A549 (cell line): ENCODE results near the gene LMX1B.

ENCODE experiments used
- CEBPB ChIP-seq, 2 experiments: fragments of >200 bp in 1 of 2; sonication (Bioruptor Twin) in 1 of 2; formaldehyde crosslinking in 1 of 2; IDR thresholded peaks; 2 replicates each; pipeline ENCODE4 v1.6.1; 2012 to 2016
- CHD2 ChIP-seq: fragments of 150-350 bp; IDR thresholded peaks from 2 replicates; pipeline ENCODE4 v1.6.1; 2014; ENCODE audit warnings: low read length; ENCODE audit not compliant: partially characterized antibody
- EP300 ChIP-seq, 2 experiments: fragments of >200 bp; sonication (Bioruptor Twin); formaldehyde crosslinking; IDR thresholded peaks; 2 replicates in 1 of 2; 3 replicates in 1 of 2; pipeline ENCODE4 v1.6.1; 2016 to 2017
- FOSB ChIP-seq: fragments of 250-450 bp; sonication (Bioruptor Pico); IDR thresholded peaks from 2 replicates; pipeline ENCODE4 v1.5.0; 2020; ENCODE audit warnings: mild to moderate bottlenecking, moderate library complexity
- HOXA7 ChIP-seq: fragments of 250-450 bp; sonication (Bioruptor Pico); IDR thresholded peaks from 2 replicates; pipeline ENCODE4 v1.5.0; 2020; ENCODE audit warnings: mild to moderate bottlenecking, moderate library complexity
- MYC ChIP-seq: IDR thresholded peaks from 2 replicates; pipeline ENCODE4 v1.6.1; 2012; ENCODE audit warnings: mild to moderate bottlenecking, inconsistent platforms, low read length, improper control_type of control experiment, borderline replicate concordance
- PHF8 ChIP-seq: fragments of 200-600 bp; sonication (generic); IDR thresholded peaks from 2 replicates; pipeline ENCODE4 v1.6.1; 2016; ENCODE audit warnings: low read depth, mild to moderate bottlenecking, antibody characterized with exemption, moderate library complexity, borderline replicate concordance
- POLR2A ChIP-seq: IDR thresholded peaks from 2 replicates; pipeline ENCODE4 v1.6.1; 2012; ENCODE audit warnings: mild to moderate bottlenecking, low read length
- ZFP36 ChIP-seq: fragments of 450-650 bp; IDR thresholded peaks from 2 replicates; pipeline ENCODE4 v1.6.1; 2014; ENCODE audit warnings: borderline replicate concordance; ENCODE audit not compliant: partially characterized antibody
- TF ChIP-seq, protein P1 (sequence below): fragments of >200 bp; sonication (Bioruptor Twin); formaldehyde crosslinking; IDR thresholded peaks from 3 replicates; pipeline ENCODE4 v1.5.1; 2016
- TF ChIP-seq, protein P2 (sequence below): IDR thresholded peaks from 2 replicates; pipeline ENCODE4 v1.6.1; 2012
- TF ChIP-seq, protein P3 (sequence below): fragments of 200-600 bp; sonication (generic); IDR thresholded peaks from 2 replicates; pipeline ENCODE4 v1.6.1; 2016; ENCODE audit warnings: antibody characterized with exemption, mild to moderate bottlenecking, moderate library complexity

DNA sequence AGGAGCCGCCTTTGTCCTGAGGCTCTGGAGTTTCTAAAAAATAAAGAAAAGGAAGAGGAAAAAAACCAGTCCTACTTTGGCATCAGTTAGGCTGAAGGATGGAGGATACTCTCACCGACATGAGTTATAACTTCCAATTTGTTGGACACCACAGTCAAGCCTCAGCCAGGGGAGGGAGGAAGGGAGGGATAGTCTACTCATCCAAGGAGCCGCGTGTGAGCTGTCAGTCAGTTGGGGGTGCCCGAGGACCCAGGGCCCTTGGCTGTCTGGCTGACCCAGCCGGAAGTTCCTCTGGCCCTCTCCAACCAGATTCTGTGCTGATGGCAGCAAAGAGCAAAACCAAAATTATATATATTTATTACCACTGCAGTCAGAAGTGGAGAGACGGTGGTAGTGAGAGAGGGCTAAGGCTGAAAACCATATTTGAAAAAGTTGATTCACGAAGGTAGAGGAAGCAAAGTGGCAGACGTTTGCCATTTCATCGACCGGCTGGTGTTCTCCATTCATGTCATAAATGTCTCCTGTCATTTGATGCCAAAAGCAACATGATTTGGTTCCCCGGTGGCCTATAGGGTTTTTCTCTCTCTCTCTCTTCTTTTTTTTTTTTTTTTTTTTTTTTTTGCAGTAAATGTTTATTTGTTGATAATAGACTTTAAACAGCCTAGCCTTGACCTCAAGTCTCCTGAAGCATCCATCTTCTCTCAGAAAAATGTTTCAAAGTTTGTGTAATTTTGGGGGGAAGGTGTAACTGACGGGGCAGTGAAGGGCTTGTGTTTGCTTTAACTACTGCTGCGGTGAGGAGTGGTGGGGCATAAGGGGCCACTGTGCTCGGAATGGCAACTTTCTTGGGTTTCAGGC is 7.6 kb downstream of the LMX1B start:
- no peak for TF ChIP-seq MYC
- no peak for TF ChIP-seq CEBPB (IDR thresholded peaks at IDR 0.05)
- no peak for TF ChIP-seq HOXA7
- TF ChIP-seq, protein P1, sequence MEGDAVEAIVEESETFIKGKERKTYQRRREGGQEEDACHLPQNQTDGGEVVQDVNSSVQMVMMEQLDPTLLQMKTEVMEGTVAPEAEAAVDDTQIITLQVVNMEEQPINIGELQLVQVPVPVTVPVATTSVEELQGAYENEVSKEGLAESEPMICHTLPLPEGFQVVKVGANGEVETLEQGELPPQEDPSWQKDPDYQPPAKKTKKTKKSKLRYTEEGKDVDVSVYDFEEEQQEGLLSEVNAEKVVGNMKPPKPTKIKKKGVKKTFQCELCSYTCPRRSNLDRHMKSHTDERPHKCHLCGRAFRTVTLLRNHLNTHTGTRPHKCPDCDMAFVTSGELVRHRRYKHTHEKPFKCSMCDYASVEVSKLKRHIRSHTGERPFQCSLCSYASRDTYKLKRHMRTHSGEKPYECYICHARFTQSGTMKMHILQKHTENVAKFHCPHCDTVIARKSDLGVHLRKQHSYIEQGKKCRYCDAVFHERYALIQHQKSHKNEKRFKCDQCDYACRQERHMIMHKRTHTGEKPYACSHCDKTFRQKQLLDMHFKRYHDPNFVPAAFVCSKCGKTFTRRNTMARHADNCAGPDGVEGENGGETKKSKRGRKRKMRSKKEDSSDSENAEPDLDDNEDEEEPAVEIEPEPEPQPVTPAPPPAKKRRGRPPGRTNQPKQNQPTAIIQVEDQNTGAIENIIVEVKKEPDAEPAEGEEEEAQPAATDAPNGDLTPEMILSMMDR, result no peak
- TF ChIP-seq, protein P2, sequence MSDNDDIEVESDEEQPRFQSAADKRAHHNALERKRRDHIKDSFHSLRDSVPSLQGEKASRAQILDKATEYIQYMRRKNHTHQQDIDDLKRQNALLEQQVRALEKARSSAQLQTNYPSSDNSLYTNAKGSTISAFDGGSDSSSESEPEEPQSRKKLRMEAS, result no peak
- no peak for TF ChIP-seq POLR2A
- TF ChIP-seq FOSB (CRISPR knock-in tag), result no peak
- TF ChIP-seq EP300 (IDR thresholded peaks at IDR 0.05), result no peak
- no peak for TF ChIP-seq PHF8
- no peak for TF ChIP-seq CHD2
- no peak for TF ChIP-seq ZFP36
- TF ChIP-seq, protein P3, sequence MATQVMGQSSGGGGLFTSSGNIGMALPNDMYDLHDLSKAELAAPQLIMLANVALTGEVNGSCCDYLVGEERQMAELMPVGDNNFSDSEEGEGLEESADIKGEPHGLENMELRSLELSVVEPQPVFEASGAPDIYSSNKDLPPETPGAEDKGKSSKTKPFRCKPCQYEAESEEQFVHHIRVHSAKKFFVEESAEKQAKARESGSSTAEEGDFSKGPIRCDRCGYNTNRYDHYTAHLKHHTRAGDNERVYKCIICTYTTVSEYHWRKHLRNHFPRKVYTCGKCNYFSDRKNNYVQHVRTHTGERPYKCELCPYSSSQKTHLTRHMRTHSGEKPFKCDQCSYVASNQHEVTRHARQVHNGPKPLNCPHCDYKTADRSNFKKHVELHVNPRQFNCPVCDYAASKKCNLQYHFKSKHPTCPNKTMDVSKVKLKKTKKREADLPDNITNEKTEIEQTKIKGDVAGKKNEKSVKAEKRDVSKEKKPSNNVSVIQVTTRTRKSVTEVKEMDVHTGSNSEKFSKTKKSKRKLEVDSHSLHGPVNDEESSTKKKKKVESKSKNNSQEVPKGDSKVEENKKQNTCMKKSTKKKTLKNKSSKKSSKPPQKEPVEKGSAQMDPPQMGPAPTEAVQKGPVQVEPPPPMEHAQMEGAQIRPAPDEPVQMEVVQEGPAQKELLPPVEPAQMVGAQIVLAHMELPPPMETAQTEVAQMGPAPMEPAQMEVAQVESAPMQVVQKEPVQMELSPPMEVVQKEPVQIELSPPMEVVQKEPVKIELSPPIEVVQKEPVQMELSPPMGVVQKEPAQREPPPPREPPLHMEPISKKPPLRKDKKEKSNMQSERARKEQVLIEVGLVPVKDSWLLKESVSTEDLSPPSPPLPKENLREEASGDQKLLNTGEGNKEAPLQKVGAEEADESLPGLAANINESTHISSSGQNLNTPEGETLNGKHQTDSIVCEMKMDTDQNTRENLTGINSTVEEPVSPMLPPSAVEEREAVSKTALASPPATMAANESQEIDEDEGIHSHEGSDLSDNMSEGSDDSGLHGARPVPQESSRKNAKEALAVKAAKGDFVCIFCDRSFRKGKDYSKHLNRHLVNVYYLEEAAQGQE, result no peak
